Thoracic aorta (tissue), 2 donors: Measurements from ENCODE around the gene STRIP1. TPM values are rescaled to one million over a fixed set of nuclear protein-coding genes. Genes with fewer than 3 reads are reported as not detected.

Experiments used
- ATAC-seq: fragments of 150-250 bp; one replicate; pipeline ENCODE4 v1.8.0; 2017; ENCODE audit warnings: low read depth; ENCODE audit not compliant: insufficient number of reproducible peaks, low FRiP score
- DNase-seq: peaks from one replicate; pipeline ENCODE4 v3.0.0-alpha.2; 2020; ENCODE audit warnings: low spot score
- H3K27ac ChIP-seq, 2 donors: fragments of 200-600 bp; sonication (generic); 1 replicate in 1 of 2; 2 replicates in 1 of 2; pipeline ENCODE4 v1.5.1; 2016; ENCODE audit warnings: mild to moderate bottlenecking in 2 of 2, moderate library complexity in 2 of 2
- H3K27me3 ChIP-seq: fragments of 200-600 bp; sonication (generic); replicated peaks from 2 replicates; pipeline ENCODE4 v1.6.0; 2016; ENCODE audit warnings: mild to moderate bottlenecking; ENCODE audit not compliant: insufficient read depth
- H3K36me3 ChIP-seq: fragments of 200-600 bp; sonication (generic); one replicate; pipeline ENCODE4 v1.5.1; 2016
- H3K4me1 ChIP-seq, 2 donors: fragments of 200-600 bp; sonication (generic); 1 replicate in 1 of 2; 2 replicates in 1 of 2; pipeline versions ENCODE4 v1.5.1 to v1.6.0; 2016; ENCODE audit warnings: low read depth in 2 of 2, mild to moderate bottlenecking in 1 of 2; ENCODE audit not compliant: control insufficient read depth in 1 of 2
- H3K4me3 ChIP-seq: fragments of 200-600 bp; sonication (generic); 2 replicates; pipeline ENCODE4 v1.5.1; 2016; ENCODE audit warnings: mild to moderate bottlenecking
- H3K9me3 ChIP-seq: fragments of 200-600 bp; sonication (generic); 2 replicates; pipeline ENCODE4 v1.5.1; 2016
- CTCF ChIP-seq: fragments of 200-600 bp; sonication (generic); IDR thresholded peaks from one replicate; pipeline ENCODE4 v1.5.1; 2019; ENCODE audit warnings: antibody characterized with exemption
- total RNA-seq, 2 donors: library from RNA; depleted of rRNA; stranded (reverse); fragments of >200 nt; gene quantifications; one replicate each; pipeline versions ENCODE4 v1.1.0 to v1.2.3, GENCODE V29; 2016

The STRIP1 gene
- total RNA-seq, 2 donors from 2014 or later = 38.4 to 61.6 TPM

GRCh38 chr1:110003747-110004428, 30.5 kb upstream of the STRIP1 start:
- H3K27ac ChIP-seq = peak overlapping the region; percentile 36 to 63
- peak; percentile 60 for DNase-seq
- peaks cover 15 to 46% of the 10 kb centered on the region in 2 donors for H3K4me1 ChIP-seq
- TF ChIP-seq CTCF = no peak
- no peaks in the 10 kb centered on the region for H3K9me3 ChIP-seq
- no peaks in the 10 kb centered on the region for H3K27me3 ChIP-seq
- no peaks in the 10 kb centered on the region for H3K36me3 ChIP-seq
- H3K4me3 ChIP-seq = peak overlapping the region; percentile 2
- ATAC-seq = peak; percentile 93

- DNase-seq (no peak), ATAC-seq (no peak)
- Histone ChIP-seq H3K27me3 (no peaks in the 10 kb centered on the region), H3K36me3 (peaks cover 2% of the 10 kb centered on the region), H3K27ac (peak overlapping the region; percentile 0 to 63), H3K9me3 (no peaks in the 10 kb centered on the region), H3K4me1 (peaks cover 15 to 46% of the 10 kb centered on the region in 2 donors), H3K4me3 (peak overlapping the region; percentile 2)
- no peak for TF ChIP-seq CTCF
Measured at GRCh38 chr1:110004583-110004982, 29.8 kb upstream of the STRIP1 start.

GRCh38 chr1:110005971-110006370, 28.5 kb upstream of the STRIP1 start:
- ATAC-seq (no peak), DNase-seq (no peak)
- Histone ChIP-seq H3K27me3 (no peaks in the 10 kb centered on the region), H3K36me3 (peaks cover 15% of the 10 kb centered on the region), H3K4me1 (peaks cover 15 to 46% of the 10 kb centered on the region in 2 donors), H3K27ac (no peak overlapping the region), H3K9me3 (no peaks in the 10 kb centered on the region), H3K4me3 (no peak overlapping the region)
- no peak for TF ChIP-seq CTCF

- no peak overlapping the region for H3K4me3 ChIP-seq
- H3K4me1 ChIP-seq = peaks cover 15 to 46% of the 10 kb centered on the region in 2 donors
- ATAC-seq (no peak), DNase-seq (no peak)
- H3K27me3 ChIP-seq = no peaks in the 10 kb centered on the region
- H3K36me3 ChIP-seq = peaks cover 18% of the 10 kb centered on the region
- H3K9me3 ChIP-seq = no peaks in the 10 kb centered on the region
- TF ChIP-seq CTCF = no peak
- no peak overlapping the region for H3K27ac ChIP-seq
Measured at GRCh38 chr1:110006516-110006915, 27.9 kb upstream of the STRIP1 start.

- Histone ChIP-seq H3K9me3 (no peaks in the 10 kb centered on the region), H3K4me1 (peaks cover 15 to 46% of the 10 kb centered on the region in 2 donors), H3K36me3 (peaks cover 21% of the 10 kb centered on the region), H3K4me3 (no peak overlapping the region), H3K27ac (no peak overlapping the region), H3K27me3 (no peaks in the 10 kb centered on the region)
- TF ChIP-seq CTCF = no peak
- ATAC-seq (no peak), DNase-seq (no peak)
Measured at GRCh38 chr1:110007046-110007830, 27.2 kb upstream of the STRIP1 start.
